ENCODE measurements around the gene SIPA1. TPM values are rescaled to one million over a fixed set of nuclear protein-coding genes. Genes with fewer than 3 reads are reported as not detected.
"Not testable (repeated sequence)": the region's sequence is repeated elsewhere in the genome, so short reads cannot be mapped to it uniquely, and the experiment has no call there.

SIPA1 gene
- total RNA-seq, 1 experiment from 2014 or later, result 2.9 TPM

- Histone ChIP-seq H3K4me1 (no peaks in the 10 kb centered on the region; the same call in 1 of the 2 replicates), H3K27ac (peak overlapping the region; percentile 81), H3K36me3 (peaks cover 20% of the 10 kb centered on the region), H3K9me3 (replicated peaks) (no peaks in the 10 kb centered on the region), H3K27me3 (no peaks in the 10 kb centered on the region), H3K4me3 (peak overlapping the region; percentile 65)
- peak; percentile 93 to 96 for DNase-seq
Observed at GRCh38 chr11:65652511-65653228, 14.8 kb downstream of the SIPA1 start.

- no peaks in the 10 kb centered on the region for H3K9me3 ChIP-seq (replicated peaks)
- peak overlapping the region; percentile 81 for H3K27ac ChIP-seq
- no peaks in the 10 kb centered on the region for H3K27me3 ChIP-seq
- DNase-seq, result no peak
- H3K4me3 ChIP-seq, result peak overlapping the region; percentile 65
- no peaks in the 10 kb centered on the region; the same call in 1 of the 2 replicates for H3K4me1 ChIP-seq
- H3K36me3 ChIP-seq, result peaks cover 22% of the 10 kb centered on the region
Observed at GRCh38 chr11:65653229-65654225, 15.6 kb downstream of the SIPA1 start.

GRCh38 chr11:65654375-65655349 is 16.8 kb downstream of the SIPA1 start:
- no peak overlapping the region for H3K27ac ChIP-seq

GRCh38 chr11:65655570-65656332 is 17.9 kb downstream of the SIPA1 start:
- Histone ChIP-seq H3K27ac (no peak overlapping the region), H3K9me3 (replicated peaks) (no peaks in the 10 kb centered on the region), H3K4me1 (no peaks in the 10 kb centered on the region; the same call in 1 of the 2 replicates), H3K36me3 (peaks cover 41% of the 10 kb centered on the region), H3K4me3 (no peak overlapping the region), H3K27me3 (no peaks in the 10 kb centered on the region)
- no peak for DNase-seq

More at GRCh38 chr11:65654375-65655349, 16.8 kb downstream of the SIPA1 start:
- peaks cover 33% of the 10 kb centered on the region for H3K36me3 ChIP-seq
- H3K4me1 ChIP-seq, result no peaks in the 10 kb centered on the region; the same call in 1 of the 2 replicates
- H3K4me3 ChIP-seq, result no peak overlapping the region
- no peaks in the 10 kb centered on the region for H3K27me3 ChIP-seq
- no peak for DNase-seq
- H3K9me3 ChIP-seq (replicated peaks), result no peaks in the 10 kb centered on the region

- Histone ChIP-seq H3K4me3 (no peak overlapping the region), H3K27ac (no peak overlapping the region), H3K36me3 (peaks cover 48% of the 10 kb centered on the region), H3K27me3 (no peaks in the 10 kb centered on the region), H3K9me3 (replicated peaks) (no peaks in the 10 kb centered on the region), H3K4me1 (peaks cover 4% of the 10 kb centered on the region; the same call in 1 of the 2 replicates)
- no peak for DNase-seq
Observed at GRCh38 chr11:65657426-65657825, 19.5 kb downstream of the SIPA1 start.

- Histone ChIP-seq H3K36me3 (peaks cover 48% of the 10 kb centered on the region), H3K9me3 (replicated peaks) (no peaks in the 10 kb centered on the region), H3K27me3 (no peaks in the 10 kb centered on the region), H3K27ac (no peak overlapping the region), H3K4me1 (peaks cover 4% of the 10 kb centered on the region; the same call in 1 of the 2 replicates), H3K4me3 (no peak overlapping the region)
- DNase-seq, result no peak
Observed at GRCh38 chr11:65658174-65659021, 20.5 kb downstream of the SIPA1 start.

GRCh38 chr11:65660038-65660437 is 22.1 kb downstream of the SIPA1 start:
- H3K9me3 ChIP-seq (replicated peaks), result no peaks in the 10 kb centered on the region
- peaks cover 4% of the 10 kb centered on the region; the same call in 1 of the 2 replicates for H3K4me1 ChIP-seq

GRCh38 chr11:65660908-65661307 is 23.0 kb downstream of the SIPA1 start:
- not testable (repeated sequence) for H3K4me3 ChIP-seq; DNase-seq; H3K9me3 ChIP-seq (replicated peaks); H3K27ac ChIP-seq; H3K27me3 ChIP-seq; H3K4me1 ChIP-seq
- H3K36me3 ChIP-seq, result peaks cover 40% of the 10 kb centered on the region

More at GRCh38 chr11:65660038-65660437, 22.1 kb downstream of the SIPA1 start:
- Histone ChIP-seq H3K27ac (no peak overlapping the region), H3K36me3 (peaks cover 47% of the 10 kb centered on the region), H3K4me3 (no peak overlapping the region), H3K27me3 (no peaks in the 10 kb centered on the region)
- no peak for DNase-seq

- DNase-seq, result no peak
- peak overlapping the region; percentile 72 for H3K4me3 ChIP-seq
- H3K27me3 ChIP-seq, result no peaks in the 10 kb centered on the region
- peaks cover 33% of the 10 kb centered on the region for H3K36me3 ChIP-seq
- H3K4me1 ChIP-seq, result peaks cover 4% of the 10 kb centered on the region; the same call in 1 of the 2 replicates
- no peak overlapping the region for H3K27ac ChIP-seq
- no peaks in the 10 kb centered on the region for H3K9me3 ChIP-seq (replicated peaks)
Observed at GRCh38 chr11:65661599-65662246, 23.8 kb downstream of the SIPA1 start.

- peak overlapping the region; percentile 72 for H3K4me3 ChIP-seq
- no peak overlapping the region for H3K27ac ChIP-seq
- no peak for DNase-seq
- peaks cover 4% of the 10 kb centered on the region; the same call in 1 of the 2 replicates for H3K4me1 ChIP-seq
- peaks cover 28% of the 10 kb centered on the region for H3K36me3 ChIP-seq
- H3K27me3 ChIP-seq, result no peaks in the 10 kb centered on the region
- H3K9me3 ChIP-seq (replicated peaks), result no peaks in the 10 kb centered on the region
Observed at GRCh38 chr11:65662247-65662798, 24.4 kb downstream of the SIPA1 start.

- Histone ChIP-seq H3K4me1 (peaks cover 4% of the 10 kb centered on the region; the same call in 1 of the 2 replicates), H3K27me3 (no peaks in the 10 kb centered on the region), H3K36me3 (peaks cover 28% of the 10 kb centered on the region), H3K9me3 (replicated peaks) (no peaks in the 10 kb centered on the region), H3K4me3 (peak within 1 kb of the TSS; percentile 72), H3K27ac (peak within 1 kb of the TSS; percentile 62)
- peak; percentile 90 for DNase-seq
Observed at GRCh38 chr11:65662799-65663638, 25.1 kb downstream of the SIPA1 start, which contains the start of gene RELA. Gene RELA, minus strand, starts transcription at chr11:65662916. Its CDS starts 84 bp downstream, at chr11:65662832.
